Measurements from ENCODE around the gene SEC31B. TPM values are rescaled to one million over a fixed set of nuclear protein-coding genes. Genes with fewer than 3 reads are reported as not detected.

SEC31B gene
- polyA plus RNA-seq, 1 donor from 2014 or later, result 17.1 TPM

DNA sequence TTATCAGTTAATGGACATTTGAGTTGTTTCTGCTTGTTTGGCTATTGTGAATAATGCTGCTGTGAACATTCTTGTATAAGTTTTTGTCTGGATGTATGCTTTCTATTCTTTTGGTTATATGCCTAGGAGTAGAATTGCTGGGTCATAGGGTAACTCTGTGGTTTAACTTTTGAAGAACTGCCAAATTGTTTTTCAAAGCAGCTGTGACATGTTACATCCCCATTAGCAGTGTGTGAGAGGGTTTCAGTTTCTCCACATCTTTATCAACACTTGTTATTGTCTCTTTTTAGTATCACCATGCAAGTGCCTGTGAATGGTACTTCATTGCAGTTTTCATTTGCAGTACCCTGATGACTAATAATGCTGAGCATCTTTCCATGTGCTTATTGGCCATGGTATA is 12.1 kb upstream of the SEC31B start:
- Histone ChIP-seq H4K20me1 (ENCODE audit: insufficient read depth) (no peaks in the 10 kb centered on the region), H3K9ac (ENCODE audit: low read length) (no peak overlapping the region), H3K36me3 (ENCODE audit: insufficient read depth, low read length) (no peaks in the 10 kb centered on the region), H3K27me3 (ENCODE audit: insufficient read depth, low read depth, low read length) (no peaks in the 10 kb centered on the region), H3K9me2 (ENCODE audit: insufficient read depth, low read length) (no peaks in the 10 kb centered on the region), H3K27ac (ENCODE audit: low read length) (no peak overlapping the region), H3K4me2 (ENCODE audit: low read length) (no peak overlapping the region), H3K9me3 (ENCODE audit: low read length) (no peaks in the 10 kb centered on the region), H3K79me2 (replicated peaks; ENCODE audit: insufficient read depth, low read length) (peaks cover 27% of the 10 kb centered on the region), H2AFZ (ENCODE audit: low read depth, low read length) (no peak overlapping the region), H3K4me3 (ENCODE audit: low read length) (no peak overlapping the region), H3F3A (ENCODE audit: insufficient read depth, low read length, poor library complexity, severe bottlenecking) (no peaks in the 10 kb centered on the region)
- TF ChIP-seq EZH2 (IDR thresholded peaks at IDR 0.05; ENCODE audit: borderline replicate concordance, insufficient read depth, low read length, poor library complexity, severe bottlenecking), result no peak
- TF ChIP-seq, protein P1, sequence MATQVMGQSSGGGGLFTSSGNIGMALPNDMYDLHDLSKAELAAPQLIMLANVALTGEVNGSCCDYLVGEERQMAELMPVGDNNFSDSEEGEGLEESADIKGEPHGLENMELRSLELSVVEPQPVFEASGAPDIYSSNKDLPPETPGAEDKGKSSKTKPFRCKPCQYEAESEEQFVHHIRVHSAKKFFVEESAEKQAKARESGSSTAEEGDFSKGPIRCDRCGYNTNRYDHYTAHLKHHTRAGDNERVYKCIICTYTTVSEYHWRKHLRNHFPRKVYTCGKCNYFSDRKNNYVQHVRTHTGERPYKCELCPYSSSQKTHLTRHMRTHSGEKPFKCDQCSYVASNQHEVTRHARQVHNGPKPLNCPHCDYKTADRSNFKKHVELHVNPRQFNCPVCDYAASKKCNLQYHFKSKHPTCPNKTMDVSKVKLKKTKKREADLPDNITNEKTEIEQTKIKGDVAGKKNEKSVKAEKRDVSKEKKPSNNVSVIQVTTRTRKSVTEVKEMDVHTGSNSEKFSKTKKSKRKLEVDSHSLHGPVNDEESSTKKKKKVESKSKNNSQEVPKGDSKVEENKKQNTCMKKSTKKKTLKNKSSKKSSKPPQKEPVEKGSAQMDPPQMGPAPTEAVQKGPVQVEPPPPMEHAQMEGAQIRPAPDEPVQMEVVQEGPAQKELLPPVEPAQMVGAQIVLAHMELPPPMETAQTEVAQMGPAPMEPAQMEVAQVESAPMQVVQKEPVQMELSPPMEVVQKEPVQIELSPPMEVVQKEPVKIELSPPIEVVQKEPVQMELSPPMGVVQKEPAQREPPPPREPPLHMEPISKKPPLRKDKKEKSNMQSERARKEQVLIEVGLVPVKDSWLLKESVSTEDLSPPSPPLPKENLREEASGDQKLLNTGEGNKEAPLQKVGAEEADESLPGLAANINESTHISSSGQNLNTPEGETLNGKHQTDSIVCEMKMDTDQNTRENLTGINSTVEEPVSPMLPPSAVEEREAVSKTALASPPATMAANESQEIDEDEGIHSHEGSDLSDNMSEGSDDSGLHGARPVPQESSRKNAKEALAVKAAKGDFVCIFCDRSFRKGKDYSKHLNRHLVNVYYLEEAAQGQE (IDR thresholded peaks at IDR 0.05; ENCODE audit: borderline replicate concordance), result no peak
- no peak for TF ChIP-seq TAF1 (IDR thresholded peaks at IDR 0.05; ENCODE audit: low read depth)
- TF ChIP-seq EP300 (conservative IDR thresholded peaks at IDR 0.05; ENCODE audit: poor library complexity, severe bottlenecking), result no peak
- TF ChIP-seq POLR2AphosphoS5 (IDR thresholded peaks at IDR 0.05), result no peak
- TF ChIP-seq, protein P2, sequence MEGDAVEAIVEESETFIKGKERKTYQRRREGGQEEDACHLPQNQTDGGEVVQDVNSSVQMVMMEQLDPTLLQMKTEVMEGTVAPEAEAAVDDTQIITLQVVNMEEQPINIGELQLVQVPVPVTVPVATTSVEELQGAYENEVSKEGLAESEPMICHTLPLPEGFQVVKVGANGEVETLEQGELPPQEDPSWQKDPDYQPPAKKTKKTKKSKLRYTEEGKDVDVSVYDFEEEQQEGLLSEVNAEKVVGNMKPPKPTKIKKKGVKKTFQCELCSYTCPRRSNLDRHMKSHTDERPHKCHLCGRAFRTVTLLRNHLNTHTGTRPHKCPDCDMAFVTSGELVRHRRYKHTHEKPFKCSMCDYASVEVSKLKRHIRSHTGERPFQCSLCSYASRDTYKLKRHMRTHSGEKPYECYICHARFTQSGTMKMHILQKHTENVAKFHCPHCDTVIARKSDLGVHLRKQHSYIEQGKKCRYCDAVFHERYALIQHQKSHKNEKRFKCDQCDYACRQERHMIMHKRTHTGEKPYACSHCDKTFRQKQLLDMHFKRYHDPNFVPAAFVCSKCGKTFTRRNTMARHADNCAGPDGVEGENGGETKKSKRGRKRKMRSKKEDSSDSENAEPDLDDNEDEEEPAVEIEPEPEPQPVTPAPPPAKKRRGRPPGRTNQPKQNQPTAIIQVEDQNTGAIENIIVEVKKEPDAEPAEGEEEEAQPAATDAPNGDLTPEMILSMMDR (IDR thresholded peaks at IDR 0.05; ENCODE audit: poor library complexity, severe bottlenecking), result no peak
- TF ChIP-seq SMC3 (conservative IDR thresholded peaks at IDR 0.05; ENCODE audit: poor library complexity), result no peak
- TF ChIP-seq MXI1 (conservative IDR thresholded peaks at IDR 0.05; ENCODE audit: poor library complexity, severe bottlenecking), result no peak
- TF ChIP-seq RAD21 (conservative IDR thresholded peaks at IDR 0.05), result no peak

DNA sequence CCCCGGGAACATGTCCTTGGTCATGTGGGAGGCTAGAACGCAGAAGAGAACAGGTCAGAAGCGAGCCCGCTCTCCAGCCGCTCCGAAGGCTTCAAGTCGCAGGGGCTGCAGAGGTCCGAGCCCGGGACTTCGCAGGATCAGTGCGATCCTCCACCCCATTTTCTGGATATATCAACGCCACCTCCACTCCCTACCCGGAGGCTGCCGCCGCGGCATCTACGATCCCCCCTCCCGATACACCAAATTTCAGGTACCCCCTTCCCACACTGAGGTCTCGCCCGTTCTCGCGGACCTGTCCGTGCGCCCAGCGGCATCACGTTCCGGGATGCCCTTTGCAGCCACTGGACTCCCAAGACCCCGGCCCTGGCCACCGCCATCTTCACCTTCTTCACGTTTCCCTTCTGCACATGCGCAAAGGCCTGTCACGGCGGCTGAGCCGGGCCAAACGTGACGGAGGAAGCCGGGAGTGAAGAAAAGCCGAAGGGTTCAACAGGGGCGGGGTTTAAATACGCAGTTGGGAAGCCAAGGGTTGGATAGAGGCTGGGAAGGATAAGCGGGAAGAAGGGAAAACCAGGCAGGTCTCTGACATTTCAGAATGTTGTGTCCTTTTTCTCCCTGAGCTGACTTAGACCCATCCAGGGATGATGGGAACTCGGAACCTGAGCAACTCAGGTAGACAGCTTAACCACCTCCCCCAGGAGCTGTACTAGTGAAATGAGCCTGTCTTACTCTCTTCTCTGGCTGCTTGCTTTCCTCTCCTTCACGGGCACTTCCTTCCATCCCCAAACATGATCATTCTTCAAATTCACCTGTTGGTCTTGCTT is 10.0 kb upstream of the SEC31B start, which contains the start of gene NDUFB8:
NDUFB8 (minus strand) TSS at position 397 of the 824 bp plus-strand sequence; CDS start at position 377, 20 bp downstream.
- H3K79me2 ChIP-seq (replicated peaks; ENCODE audit: insufficient read depth, low read length), result peaks cover 17% of the 10 kb centered on the region
- H3K4me2 ChIP-seq (ENCODE audit: low read length), result peak within 1 kb of the TSS; percentile 95
- no peaks in the 10 kb centered on the region for H3K9me2 ChIP-seq (ENCODE audit: insufficient read depth, low read length)
- TF ChIP-seq EP300 (conservative IDR thresholded peaks at IDR 0.05; ENCODE audit: poor library complexity, severe bottlenecking) (peak; percentile 42), MXI1 (conservative IDR thresholded peaks at IDR 0.05; ENCODE audit: poor library complexity, severe bottlenecking) (peak; percentile 75), POLR2AphosphoS5 (IDR thresholded peaks at IDR 0.05) (peak; percentile 93), TAF1 (IDR thresholded peaks at IDR 0.05; ENCODE audit: low read depth) (peak; percentile 88), RAD21 (conservative IDR thresholded peaks at IDR 0.05) (no peak), SMC3 (conservative IDR thresholded peaks at IDR 0.05; ENCODE audit: poor library complexity) (peak; percentile 33), EZH2 (IDR thresholded peaks at IDR 0.05; ENCODE audit: borderline replicate concordance, insufficient read depth, low read length, poor library complexity, severe bottlenecking) (no peak)
- TF ChIP-seq, protein P1 (IDR thresholded peaks at IDR 0.05; ENCODE audit: borderline replicate concordance), result peak; percentile 93
- TF ChIP-seq, protein P2 (IDR thresholded peaks at IDR 0.05; ENCODE audit: poor library complexity, severe bottlenecking), result peak; percentile 18
- peak within 1 kb of the TSS; percentile 92 for H3K9ac ChIP-seq (ENCODE audit: low read length)
- peak within 1 kb of the TSS; percentile 77 for H3K27ac ChIP-seq (ENCODE audit: low read length)
- H2AFZ ChIP-seq (ENCODE audit: low read depth, low read length), result peak within 1 kb of the TSS; percentile 90
- peaks cover 9% of the 10 kb centered on the region for H3K36me3 ChIP-seq (ENCODE audit: insufficient read depth, low read length)
- no peaks in the 10 kb centered on the region for H3F3A ChIP-seq (ENCODE audit: insufficient read depth, low read length, poor library complexity, severe bottlenecking)
- peak within 1 kb of the TSS; percentile 91 for H3K4me3 ChIP-seq (ENCODE audit: low read length)
- H3K27me3 ChIP-seq (ENCODE audit: insufficient read depth, low read depth, low read length), result no peaks in the 10 kb centered on the region
- H4K20me1 ChIP-seq (ENCODE audit: insufficient read depth), result no peaks in the 10 kb centered on the region
- H3K9me3 ChIP-seq (ENCODE audit: low read length), result no peaks in the 10 kb centered on the region
